ENCODE measurements around the gene TMEM208. TPM values are rescaled to one million over a fixed set of nuclear protein-coding genes. Genes with fewer than 3 reads are reported as not detected.
A peak's percentile ranks its signal among the peaks of the same experiment; 100 is the strongest.

The TMEM208 gene
- total RNA-seq, 6 donors from 2014 or later: 21.1 to 50.6 (median 48.5) TPM

DNA sequence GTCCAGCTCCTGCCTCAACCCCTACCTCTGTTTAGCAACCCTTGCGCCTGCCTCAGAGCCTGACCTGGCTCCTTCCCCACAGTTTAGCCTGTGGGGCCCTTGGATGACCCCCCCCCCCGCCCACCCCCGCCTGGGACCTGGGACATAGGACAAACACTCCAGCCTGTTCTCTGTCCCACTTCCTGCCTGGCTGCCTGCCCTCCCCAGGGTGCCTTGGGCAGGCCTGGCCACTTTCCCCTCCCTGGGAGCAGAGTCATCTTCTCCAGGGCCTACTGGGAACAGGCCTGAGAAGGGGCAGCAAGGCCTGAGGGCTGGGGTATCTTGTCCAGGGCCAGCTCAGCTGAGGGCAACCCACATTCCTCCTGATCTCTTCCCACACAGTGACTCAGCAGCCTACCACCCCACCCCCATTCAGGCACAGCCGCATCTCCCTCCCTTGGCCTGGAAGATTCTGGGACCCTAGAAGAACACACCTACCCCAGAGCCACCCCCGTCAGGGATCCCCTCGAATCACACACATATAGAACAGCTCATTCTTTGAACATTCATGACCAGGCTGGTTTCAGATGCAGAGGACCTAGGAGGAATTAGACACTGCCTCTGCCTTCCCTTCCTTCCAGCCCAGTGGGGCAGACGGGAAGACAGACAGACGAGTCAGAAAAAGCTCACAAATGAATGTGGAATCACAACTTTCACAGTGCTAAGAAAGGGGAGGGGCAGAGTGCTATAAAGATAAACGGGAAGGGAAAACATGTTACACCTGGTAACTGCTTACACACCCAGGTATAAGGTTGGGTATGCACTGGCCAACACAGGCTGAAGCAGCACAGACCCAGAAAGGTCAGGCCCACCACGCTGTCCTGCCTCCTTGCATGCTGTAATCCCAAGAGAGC is 14.3 kb downstream of the TMEM208 start:
- TF ChIP-seq POLR2AphosphoS5 (IDR thresholded peaks at IDR 0.05): peak; percentile 47 to 70
- TF ChIP-seq EP300 (IDR thresholded peaks at IDR 0.05): no peak
- TF ChIP-seq, protein P1, sequence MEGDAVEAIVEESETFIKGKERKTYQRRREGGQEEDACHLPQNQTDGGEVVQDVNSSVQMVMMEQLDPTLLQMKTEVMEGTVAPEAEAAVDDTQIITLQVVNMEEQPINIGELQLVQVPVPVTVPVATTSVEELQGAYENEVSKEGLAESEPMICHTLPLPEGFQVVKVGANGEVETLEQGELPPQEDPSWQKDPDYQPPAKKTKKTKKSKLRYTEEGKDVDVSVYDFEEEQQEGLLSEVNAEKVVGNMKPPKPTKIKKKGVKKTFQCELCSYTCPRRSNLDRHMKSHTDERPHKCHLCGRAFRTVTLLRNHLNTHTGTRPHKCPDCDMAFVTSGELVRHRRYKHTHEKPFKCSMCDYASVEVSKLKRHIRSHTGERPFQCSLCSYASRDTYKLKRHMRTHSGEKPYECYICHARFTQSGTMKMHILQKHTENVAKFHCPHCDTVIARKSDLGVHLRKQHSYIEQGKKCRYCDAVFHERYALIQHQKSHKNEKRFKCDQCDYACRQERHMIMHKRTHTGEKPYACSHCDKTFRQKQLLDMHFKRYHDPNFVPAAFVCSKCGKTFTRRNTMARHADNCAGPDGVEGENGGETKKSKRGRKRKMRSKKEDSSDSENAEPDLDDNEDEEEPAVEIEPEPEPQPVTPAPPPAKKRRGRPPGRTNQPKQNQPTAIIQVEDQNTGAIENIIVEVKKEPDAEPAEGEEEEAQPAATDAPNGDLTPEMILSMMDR (IDR thresholded peaks at IDR 0.05): no peak
- no peak for TF ChIP-seq POLR2A (IDR thresholded peaks at IDR 0.05)
- Histone ChIP-seq H3K9me3 (no peaks in the 10 kb centered on the region), H3K4me1 (peaks cover 66 to 84% (median 72%) of the 10 kb centered on the region in 4 donors), H3K27ac (peak overlapping the region; percentile 93 to 96 (median 95)), H3K36me3 (peaks cover 23 to 38% (median 30%) of the 10 kb centered on the region in 4 donors), H3K4me3 (no peak overlapping the region), H3K27me3 (no peaks in the 10 kb centered on the region)
- ATAC-seq (ENCODE audit: low FRiP score in 2 of 2): peak; percentile 5 to 72
- WGBS, 2 donors: 36 to 40% methylated on average over 9 to 10 of the region's 10 CpGs
- DNase-seq: peak in 1 of 2 donors; percentile 90

DNA sequence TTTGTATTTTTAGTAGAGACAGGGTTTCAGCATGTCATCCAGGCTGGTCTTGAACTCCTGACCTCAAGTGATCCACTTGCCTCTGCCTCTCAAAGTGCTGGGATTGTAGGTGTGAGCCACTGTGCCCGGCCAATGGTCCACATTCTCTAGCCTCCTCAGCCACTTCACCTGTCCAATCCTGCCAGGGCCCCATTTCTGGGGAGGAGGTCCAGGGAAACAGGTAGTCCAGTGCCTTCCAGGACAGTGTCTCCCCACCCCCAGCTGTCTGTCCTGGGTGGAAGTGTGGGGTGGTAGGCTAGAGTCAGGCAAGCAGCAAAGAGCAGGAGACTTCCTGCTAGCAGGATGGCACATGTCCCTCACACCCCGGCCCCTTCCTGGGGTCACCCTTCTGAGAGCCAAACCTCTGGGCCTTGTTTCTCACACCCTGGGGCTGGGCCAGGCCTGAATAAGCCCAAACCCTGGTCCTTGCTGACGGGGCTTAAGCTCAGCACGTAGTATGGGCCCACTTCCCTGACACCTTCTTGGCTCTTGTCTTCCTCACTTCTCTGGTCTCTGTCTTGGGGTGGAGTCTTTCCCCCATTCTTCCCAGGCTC is 15.3 kb downstream of the TMEM208 start:
- TF ChIP-seq EP300 (IDR thresholded peaks at IDR 0.05) (peak in 1 of 4 donors; percentile 67), POLR2A (IDR thresholded peaks at IDR 0.05) (no peak), POLR2AphosphoS5 (IDR thresholded peaks at IDR 0.05) (peak; percentile 76 to 88)
- Histone ChIP-seq H3K27ac (peak overlapping the region; percentile 93 to 96 (median 95)), H3K4me3 (no peak overlapping the region), H3K27me3 (no peaks in the 10 kb centered on the region), H3K4me1 (peaks cover 66 to 84% (median 72%) of the 10 kb centered on the region in 4 donors), H3K9me3 (no peaks in the 10 kb centered on the region), H3K36me3 (peaks cover 14 to 28% (median 21%) of the 10 kb centered on the region in 4 donors)
- WGBS, 2 donors: 54% methylated on average over 4 of the region's 4 CpGs
- DNase-seq: peak in 1 of 2 donors; percentile 49
- ATAC-seq (ENCODE audit: low FRiP score in 2 of 2): no peak

DNA sequence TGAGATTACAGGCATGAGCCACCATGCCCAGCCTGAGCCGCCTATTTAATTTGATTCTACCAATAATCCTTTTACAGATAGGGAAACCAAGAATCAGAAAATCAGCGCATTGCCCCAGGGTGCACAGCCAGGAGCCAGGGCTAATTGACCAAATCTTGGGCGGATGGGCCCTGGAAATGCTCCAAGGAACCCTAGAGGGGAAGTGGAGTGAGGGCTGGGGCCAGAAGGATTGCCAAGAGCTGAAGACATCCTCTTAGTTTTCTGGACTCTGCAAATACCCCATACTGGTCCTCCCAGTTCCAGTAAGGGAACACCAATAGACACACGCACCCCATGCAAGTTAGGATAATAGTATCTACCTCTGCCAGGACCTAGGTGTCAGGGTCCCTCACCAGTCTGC is 16.6 kb downstream of the TMEM208 start:
- H3K9me3 ChIP-seq: no peaks in the 10 kb centered on the region
- H3K36me3 ChIP-seq: peaks cover 5 to 15% (median 9%) of the 10 kb centered on the region in 4 donors
- peak in 1 of 2 donors; percentile 56 for DNase-seq
- peaks cover 75 to 86% (median 81%) of the 10 kb centered on the region in 4 donors for H3K4me1 ChIP-seq
- H3K27ac ChIP-seq: peak overlapping the region; percentile 93 to 96 (median 95)
- no peaks in the 10 kb centered on the region for H3K27me3 ChIP-seq
- TF ChIP-seq EP300 (IDR thresholded peaks at IDR 0.05) (no peak), POLR2AphosphoS5 (IDR thresholded peaks at IDR 0.05) (no peak), POLR2A (IDR thresholded peaks at IDR 0.05) (no peak)
- TF ChIP-seq, protein P1 (IDR thresholded peaks at IDR 0.05): no peak
- H3K4me3 ChIP-seq: peak overlapping the region in 2 of 4 donors; percentile 2 to 60
- ATAC-seq (ENCODE audit: low FRiP score in 2 of 2): no peak
- WGBS, 2 donors: 36 to 51% methylated on average over 4 of the region's 4 CpGs

DNA sequence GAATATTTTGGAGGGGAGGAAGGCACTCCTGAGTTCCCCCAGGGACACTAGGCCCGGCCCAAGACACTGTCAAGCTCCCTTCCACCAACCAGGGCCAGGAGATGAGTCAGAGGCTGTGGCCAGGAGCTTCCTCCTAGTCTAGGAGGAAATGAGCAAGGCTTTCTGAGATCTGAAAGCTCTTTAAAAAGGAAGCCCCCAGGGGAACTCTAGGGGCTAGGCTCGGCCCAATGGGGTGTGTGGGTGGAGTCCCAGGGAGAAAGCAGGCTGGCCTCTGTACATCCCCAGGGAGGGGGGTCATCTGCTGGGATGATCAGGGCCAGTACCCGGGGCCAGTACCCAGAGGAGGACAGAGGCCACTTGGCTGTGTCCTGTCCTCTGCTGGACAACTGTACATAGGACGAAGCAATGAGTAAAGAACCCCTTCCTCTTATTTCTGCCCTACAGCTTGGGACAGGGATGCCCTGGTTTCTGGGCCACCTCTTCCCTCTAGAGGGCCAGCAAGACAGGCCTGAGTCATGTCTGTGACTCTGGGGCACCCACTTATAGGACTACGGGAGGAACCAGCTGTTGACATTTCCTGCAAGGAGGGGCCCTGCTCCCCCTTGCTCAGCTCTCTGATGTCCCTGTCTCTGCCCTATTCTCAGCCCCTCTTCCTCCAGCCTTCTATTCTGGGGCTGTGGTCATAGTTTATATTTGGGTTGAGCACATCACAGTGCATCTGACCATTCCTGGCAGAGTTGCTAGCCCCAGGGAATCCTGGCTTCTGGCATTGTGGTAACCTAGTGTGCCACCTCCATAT is 17.7 kb downstream of the TMEM208 start:
- WGBS, 2 donors: 12 to 14% methylated on average over 3 to 4 of the region's 5 CpGs
- Histone ChIP-seq H3K27ac (peak overlapping the region; percentile 93 to 96 (median 95)), H3K27me3 (peaks cover 0 to 6% (median 3%) of the 10 kb centered on the region in 4 donors), H3K9me3 (no peaks in the 10 kb centered on the region), H3K4me1 (peaks cover 79 to 86% (median 83%) of the 10 kb centered on the region in 4 donors), H3K4me3 (peak overlapping the region in 2 of 4 donors; percentile 60 to 95), H3K36me3 (peaks cover 0 to 4% (median 0%) of the 10 kb centered on the region in 4 donors)
- TF ChIP-seq POLR2A (IDR thresholded peaks at IDR 0.05) (peak in 1 of 4 donors; percentile 35), EP300 (IDR thresholded peaks at IDR 0.05) (no peak), POLR2AphosphoS5 (IDR thresholded peaks at IDR 0.05) (peak; percentile 49 to 61)
- TF ChIP-seq, protein P1 (IDR thresholded peaks at IDR 0.05): peak in 2 of 6 experiments; percentile 5 to 35
- DNase-seq (peak in 1 of 2 donors; percentile 90), ATAC-seq (ENCODE audit: low FRiP score in 2 of 2) (peak; percentile 8 to 50)
